Inferior parietal cortex (tissue), 1 donor: ENCODE measurements around the gene CLNK.

Source experiments
- DNase-seq: peaks from one replicate; pipeline ENCODE4 v3.0.0-alpha.2; 2016; ENCODE audit errors: extremely low spot score

CLNK gene

DNA sequence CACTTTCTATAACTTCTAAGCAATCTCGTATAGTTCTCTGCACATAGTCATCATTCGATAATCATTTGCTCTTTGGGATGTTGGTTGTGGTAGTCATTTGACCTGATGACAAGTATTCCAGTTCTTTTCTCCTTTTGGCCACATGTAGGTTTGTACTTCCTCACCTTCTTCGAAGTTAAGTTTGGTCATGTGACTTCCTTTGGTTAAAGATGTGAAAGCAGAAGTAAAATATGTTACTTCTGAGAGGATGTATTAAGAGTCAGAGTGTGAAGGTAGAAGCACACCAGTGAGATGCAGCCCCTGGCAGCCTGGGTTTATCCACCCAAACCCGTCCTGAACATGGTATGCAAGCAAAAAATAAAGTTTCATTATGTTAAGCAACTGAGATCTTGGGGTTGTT lies 178.5 kb downstream of the CLNK start:
- no peak for DNase-seq

DNA sequence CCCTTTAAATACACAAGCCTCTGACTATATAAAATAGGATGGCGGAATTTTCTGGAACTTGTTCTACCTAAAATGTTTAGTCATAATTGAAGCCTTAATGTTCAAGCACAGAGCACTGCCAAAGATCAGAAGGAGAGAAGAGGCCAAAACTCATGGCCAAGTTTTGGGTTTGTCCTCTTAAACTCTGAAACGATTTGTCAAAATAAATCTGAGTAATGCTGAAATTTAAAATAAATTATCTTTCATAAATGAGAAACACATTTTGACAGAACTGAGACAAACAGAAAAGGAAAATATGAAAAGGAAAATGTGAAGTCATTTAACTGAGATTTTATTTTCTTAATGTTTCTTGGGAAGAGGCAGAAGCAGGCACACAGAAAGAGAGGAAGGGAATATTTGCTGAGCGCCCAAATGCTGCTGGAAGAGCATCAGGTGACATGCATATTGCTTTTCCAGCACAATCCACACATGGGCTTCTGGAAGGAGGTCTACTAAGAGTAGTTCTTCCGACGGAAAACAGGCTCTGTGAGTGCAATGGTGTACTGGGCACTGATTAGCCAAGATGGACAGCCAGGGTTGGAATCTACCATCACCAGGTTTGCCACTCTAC lies 179.9 kb downstream of the CLNK start:
- DNase-seq: no peak

DNA sequence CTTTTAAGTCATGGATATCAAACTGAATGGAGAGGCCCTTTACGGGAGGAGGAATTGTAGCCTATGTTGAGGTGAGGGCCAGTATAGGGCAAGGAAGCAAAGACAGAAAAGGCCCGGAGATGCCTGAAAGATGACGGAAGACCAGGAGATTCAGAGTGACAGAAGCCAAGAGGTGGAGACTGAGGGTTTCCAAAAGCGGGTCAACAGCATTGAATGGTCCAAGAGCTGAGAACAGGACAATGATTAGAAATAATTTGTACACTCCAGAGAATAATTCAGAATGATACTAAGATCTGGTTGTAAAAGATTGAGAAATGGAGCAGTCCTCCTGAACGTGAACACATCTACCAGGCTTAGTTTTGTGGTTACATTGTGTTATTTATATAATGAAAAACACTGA lies 181.9 kb downstream of the CLNK start:
- DNase-seq: no peak

DNA sequence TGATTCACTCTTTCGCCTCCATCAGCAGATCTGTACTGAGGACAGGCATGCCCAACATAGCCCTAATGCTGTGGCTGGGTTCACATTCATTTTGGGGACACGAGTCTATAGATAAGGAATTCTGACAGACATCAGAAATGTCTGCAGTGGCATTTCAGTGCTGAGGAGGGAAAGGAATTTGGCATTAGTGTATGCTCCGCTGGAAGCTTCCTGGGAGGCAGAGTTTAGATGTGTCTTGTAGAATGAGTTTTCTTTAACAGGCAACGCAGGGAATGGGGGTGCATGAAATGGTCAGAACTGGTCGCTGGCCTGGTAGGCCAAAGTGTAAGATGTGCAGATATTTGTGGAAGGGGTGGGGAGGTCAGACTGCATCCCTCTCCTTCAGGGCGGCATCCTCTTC lies 183.8 kb downstream of the CLNK start:
- no peak for DNase-seq

DNA sequence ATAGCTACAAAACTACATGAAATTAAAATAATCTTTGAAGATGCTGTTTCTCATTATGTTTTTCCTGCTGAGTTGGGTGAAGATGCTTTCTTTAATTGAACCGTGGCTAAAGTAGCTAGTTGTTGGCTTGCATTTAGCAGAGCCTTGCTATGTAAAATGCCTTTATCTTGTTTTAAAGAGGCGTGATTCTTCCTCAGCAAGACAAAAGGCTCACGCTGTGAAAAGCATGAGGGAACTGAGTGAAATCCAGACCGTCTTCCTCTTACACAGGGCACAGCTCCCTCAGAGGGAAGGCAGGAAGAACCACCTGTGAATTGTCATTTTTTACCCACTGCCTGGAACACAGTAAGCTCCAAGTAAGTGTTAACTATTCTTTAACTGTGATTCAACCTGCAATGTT lies 188.4 kb downstream of the CLNK start:
- no peak for DNase-seq

DNA sequence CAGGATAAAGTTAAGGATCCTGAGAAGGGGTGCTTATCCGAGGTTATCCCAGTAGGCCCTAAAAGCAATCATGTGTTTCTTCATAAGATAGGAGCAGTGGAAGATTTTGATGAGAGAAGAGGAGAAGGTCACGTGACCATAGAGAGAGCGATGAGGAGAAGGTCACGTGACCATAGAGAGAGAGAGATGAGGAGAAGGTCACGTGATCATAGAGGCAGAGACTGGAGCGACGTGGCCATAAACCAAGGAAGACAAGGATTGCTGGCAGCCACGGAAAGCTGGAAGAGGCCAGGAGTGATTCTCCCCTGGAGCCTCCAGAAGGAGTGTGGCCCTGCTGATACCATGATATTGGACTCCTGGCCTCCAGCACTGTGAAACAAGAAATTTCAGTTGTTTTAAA lies 188.9 kb downstream of the CLNK start:
- no peak for DNase-seq

DNA sequence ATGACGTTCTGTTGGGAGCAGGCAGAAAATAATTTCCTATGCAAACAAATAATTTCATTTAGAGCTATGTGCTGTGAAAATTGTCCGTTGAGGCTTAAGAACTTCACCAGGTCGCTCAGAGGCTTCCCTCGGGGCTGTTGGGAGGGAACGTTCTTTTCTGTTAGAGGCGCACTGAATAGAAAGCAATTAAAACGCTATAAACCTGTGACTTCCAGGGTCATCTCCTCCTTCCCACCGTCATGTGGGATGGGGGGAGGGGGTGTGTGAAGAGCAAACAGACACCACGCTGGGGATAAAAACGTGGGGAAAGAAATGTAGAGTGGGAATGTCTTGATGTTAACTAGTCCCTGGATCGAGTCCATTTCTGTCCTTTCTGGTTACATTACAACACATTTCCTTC lies 192.1 kb downstream of the CLNK start:
- no peak for DNase-seq

DNA sequence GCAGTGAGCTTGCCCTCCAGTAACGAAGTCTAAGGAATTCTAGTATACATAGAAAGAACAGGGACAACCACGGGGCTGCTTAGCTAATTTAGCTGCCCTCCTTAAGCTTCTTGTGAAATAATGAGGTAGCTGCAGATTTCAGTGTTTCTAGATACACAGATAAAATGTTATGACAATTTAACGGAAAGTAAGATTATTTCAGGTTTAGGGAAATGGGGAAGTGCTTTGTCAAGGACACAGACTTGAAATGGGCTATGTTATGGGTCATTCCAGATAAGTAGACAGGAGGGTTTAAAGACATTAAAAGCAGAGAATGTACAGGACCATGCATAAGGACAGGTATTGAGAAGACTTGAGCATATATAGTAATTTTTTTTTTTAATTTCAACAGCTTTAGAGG lies 193.2 kb downstream of the CLNK start:
- no peak for DNase-seq

DNA sequence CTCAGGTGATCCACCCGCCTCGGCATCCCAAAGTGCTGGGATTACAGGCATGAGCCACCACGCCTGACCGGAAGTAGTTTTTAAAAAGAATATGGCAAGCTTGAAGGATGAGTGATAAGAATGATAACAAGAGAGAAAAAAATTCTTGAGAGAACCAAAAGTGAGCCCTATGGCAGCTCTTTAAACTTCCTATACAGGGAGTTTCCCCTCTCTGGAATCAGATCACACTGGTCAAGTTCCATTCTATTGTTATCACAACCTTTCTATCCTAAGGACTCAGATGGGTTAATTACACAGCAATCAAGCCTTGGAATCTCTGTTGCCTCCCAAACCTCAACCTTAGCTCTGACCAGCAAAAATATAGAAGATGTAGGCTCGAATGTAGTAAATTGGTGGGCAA lies 193.6 kb downstream of the CLNK start:
- DNase-seq: no peak

DNA sequence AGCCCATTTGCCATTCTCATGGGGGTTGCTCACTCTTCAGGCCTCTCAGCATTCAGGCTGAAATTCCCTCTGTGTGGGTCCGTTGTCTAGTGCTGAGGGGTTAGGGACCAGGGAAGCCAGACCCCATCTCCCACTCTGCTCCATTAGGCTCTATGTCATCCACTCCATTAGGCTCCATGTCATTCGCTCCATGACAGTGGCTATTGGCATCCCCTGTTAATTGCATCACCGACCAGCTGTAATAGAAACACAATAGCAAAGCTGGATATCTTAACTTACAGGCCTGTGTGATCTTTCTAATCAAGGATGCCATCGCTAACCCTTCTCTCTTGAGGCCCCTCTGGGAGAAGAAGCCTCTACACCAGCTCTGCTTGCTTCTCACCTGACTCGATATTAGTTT lies 201.7 kb downstream of the CLNK start:
- no peak for DNase-seq

DNA sequence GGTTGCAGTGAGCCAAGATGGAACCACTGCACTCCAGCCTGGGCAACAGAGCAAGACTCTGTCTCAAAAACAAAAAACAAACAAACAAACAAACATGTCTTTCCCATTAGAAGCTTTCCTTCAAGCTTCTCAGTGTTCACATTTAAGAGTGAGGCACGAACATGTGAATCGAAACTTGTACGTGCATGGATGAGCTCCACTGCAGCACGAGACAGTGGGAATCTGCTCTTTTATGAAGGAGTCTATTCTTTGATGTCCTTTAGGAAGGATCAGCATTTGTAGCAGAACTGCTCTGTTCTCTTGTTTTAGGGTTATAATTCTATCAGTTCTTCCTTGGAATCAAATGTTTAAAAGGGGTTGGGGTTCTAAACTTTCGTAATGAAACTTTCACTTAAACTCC lies 204.0 kb downstream of the CLNK start:
- DNase-seq: no peak

DNA sequence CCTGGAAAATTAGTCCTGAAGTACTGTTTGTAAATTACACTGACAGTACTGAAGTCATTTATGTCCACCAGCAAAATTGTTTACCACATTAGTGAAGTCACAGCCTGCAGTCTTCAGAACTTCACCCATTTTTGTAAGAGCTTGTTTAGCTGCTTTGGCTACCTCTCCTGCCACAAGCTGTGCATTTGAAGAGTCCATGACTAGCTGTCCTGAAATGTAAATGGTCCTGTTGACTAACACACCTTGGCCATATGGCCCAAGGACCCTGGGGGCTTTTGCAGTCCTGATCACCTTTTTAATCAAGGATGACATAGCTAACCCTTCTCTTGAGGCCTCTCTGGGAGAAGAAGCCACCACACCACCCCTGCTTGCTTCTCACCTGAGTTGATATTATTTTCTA lies 205.9 kb downstream of the CLNK start:
- no peak for DNase-seq

DNA sequence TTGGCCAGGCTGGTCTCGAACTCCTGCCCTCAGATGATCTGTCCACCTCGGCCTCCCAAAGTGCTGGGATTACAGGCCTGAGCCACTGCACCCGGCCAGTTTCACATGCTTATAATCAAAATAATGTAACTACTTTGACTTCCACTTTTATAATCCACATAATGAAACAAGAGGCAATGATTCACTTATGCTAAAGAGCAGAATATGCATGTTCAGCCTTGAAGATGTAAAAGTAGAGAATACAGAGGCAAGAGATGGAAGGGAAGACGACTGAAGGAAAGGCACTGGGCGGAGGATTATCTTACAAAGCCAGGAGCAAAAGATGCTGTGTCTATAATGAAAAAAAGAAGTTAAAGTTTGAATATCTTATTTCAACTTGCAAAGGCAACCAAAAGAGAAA lies 214.1 kb downstream of the CLNK start:
- no peak for DNase-seq

DNA sequence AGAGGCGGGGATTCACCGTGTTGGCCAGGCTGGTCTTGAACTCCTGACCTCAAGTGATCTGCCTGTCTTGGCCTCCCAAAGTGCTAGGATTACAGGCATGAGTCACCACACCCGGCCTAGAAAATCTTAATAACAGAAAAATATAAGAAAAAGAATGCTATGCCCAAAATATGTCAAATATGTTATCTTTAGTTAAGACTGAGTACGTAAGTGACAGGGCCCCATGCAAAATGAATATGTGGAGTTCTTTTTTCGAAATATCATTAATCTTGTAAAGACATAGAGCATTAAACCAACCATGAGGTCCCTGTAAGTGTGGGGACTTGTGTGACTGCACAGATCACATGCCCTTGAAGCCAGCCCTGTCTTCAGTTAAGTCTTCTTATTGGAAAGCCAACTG lies 218.4 kb downstream of the CLNK start:
- DNase-seq: no peak

DNA sequence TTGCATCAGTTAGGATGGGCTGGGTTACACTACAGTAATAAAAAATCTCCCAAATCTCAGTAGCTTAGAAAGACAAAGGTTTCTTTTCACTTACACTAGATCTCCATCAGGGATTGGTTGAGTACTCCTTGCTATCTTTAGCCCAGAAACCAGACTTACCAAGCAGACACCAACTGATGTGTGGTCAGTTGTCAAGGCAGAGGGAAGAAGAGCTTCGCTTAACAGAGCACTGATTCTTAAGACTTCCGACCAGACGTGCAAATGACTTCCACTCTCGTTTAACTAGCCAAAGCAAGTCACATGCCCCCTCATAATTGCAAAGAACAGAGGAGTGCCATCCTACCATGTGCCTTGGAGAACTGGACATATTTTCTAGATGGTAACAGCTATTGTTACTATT lies 221.7 kb downstream of the CLNK start:
- no peak for DNase-seq

DNA sequence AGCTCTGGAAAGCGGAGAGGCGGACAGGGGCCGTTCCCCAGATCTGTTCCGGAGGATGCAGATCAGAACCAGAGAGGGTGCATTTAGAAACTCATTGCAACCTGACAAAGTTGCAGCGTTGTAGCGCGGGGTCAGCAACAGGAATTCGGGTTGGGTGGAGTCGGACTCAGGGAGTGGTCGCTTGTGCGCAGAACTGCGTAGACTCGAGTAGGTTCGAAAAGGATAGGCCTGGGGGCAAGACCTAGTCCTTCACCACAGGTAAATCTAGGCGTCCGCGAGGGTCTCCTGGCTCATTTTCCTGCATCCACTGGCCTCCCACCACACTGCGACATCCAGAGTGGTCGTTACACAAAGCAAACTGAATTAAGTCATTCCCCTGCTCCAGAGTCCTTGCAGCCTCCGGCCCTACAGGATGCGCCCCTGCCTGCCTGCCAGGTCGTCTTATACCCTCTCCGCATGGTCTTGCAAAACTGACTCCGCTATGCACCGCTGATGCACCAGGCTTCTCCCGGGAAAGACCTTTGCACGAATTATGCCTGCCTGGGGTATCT lies 222.6 kb downstream of the CLNK start:
- no peak for DNase-seq

DNA sequence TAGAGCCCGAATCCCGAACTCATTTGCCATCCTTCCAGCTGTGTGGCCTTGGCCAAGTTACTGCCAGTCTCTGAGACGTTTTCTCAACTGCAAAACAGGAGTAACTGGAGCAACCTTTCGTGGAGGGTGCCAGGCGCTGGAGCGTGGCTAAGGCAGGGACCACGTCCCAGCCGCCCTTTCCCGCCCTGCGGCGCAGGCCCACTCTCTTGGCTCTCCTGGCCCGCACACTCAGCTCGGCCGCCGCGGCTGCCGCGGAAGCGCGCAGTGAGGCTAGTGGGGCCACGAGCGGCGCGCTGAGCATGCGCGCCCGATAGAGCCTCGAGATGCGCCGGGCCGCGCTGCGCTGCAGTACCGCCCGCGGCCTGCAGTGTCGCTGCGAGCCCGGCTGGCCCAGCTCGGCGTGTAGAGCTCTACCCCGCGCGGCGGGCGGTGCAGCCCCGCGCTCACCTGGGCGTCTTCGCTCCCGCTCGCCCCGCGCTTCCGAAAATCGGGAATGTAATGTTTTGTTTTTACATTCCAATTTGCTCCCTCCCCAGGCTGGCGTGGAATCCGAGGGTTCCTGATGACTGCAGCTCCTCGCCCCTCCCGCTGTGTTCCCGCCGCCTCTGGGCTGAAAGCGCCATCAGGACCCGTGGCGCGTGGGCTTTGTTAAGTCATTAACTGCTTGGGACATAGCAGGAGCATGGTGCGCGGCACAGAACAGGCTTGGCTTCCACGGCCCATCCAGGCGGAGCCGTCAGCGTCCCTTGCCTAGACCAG lies 223.3 kb downstream of the CLNK start:
- DNase-seq: no peak

DNA sequence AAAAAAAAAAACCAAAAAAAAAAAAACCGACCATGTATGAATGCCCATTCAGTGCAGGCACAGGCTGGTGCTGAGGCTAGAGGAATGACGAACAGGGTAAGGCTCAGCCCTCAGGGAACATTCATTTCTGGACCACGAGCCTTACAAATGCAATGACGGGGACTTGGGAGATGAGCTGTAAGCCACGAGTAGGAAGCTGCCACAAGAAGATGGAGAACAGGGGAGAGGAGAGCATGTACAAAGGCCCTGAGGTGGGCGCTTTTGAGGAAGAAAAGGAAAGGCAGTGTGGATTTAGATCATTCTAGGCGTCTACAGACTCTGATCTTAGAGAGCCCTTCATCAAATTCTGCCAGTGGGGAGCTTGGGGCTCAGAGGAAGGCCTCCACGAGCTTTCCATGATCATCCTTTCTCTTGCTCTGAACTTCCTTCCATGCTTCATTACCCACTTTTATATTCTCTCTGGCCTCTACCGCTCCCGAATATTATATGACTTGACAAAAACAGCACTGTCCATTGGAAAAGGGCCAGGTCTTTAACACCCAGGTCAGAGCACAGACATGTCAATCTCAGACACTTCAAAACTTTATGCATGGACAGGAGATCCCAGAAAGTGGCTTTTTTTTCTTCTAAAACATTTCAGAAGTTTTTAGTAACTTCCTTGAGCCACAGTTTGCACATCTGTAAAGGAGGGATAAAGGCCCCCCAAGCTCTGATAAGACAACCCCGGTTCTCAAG lies 224.1 kb downstream of the CLNK start:
- no peak for DNase-seq

DNA sequence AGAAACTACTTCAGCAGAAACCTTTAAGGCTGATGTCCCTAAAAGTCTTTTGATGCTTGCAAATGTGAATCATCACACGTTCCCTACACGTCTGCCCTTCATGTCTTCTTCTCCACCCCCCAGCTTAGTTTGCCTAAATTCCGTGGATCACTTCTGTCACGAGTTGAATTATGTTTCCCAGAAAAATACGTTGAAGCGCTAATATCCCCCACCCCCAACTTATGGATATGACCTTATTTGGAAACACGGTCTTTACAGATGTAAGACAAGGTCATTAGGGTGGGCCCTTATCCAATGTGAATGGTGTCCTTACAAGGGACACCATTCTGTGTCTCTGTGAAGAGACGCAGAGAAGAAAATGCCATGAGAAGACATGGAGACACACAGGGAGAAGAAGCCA lies 225.3 kb downstream of the CLNK start:
- DNase-seq: no peak

DNA sequence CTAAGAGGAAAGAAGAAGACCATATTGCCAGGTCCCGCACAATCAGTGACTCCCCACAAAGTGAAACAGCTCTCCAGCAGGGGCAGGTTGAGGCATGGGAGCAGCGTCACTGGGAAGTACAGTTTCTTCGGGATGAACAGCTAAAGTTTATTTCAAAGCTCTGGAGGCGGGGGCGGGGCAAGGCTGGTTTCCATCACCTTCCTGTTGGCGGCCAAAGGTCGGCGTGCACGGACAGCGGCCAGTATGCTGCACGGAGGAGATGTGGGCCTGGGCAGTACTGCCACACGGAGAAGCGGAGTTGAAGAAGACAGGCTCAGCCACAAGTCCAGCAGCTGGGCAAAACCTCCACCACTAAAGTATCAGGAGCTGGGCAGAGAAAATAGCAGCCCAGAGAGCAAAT lies 226.4 kb downstream of the CLNK start:
- DNase-seq: no peak

DNA sequence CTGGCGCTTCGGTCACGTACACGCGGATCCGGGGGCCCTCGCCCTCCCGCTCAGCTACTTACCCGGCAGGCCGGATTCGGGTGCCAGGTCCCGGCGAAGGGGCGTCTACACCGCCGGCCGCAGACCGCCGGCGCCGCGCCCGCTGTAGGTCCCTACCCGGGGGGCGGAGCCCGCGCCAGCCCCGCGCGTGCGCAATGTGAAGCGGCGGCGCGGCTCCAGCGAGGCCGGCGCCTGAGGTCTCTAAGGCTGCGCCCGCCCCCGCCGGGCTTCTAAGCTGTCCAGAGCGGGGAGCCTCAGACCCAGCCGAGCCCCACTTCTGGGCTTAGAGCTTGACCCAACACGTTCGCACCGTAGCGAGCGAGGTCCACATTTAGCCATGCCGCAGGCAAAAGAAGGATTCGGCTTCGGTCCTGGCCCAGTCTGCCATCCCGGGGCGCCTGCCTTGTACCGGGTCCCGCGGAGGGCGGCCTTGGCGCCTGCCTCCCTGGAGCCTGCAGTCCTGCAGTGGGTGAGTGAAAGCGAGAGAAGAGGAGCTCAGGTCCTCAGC lies 227.2 kb downstream of the CLNK start, which contains the start of gene ZNF518B:
Gene ZNF518B, minus strand, starts transcription at position 172 of the 547 bp plus-strand sequence. CDS start 11,098 bp downstream, outside the sequence.
- DNase-seq: peak; percentile 53

DNA sequence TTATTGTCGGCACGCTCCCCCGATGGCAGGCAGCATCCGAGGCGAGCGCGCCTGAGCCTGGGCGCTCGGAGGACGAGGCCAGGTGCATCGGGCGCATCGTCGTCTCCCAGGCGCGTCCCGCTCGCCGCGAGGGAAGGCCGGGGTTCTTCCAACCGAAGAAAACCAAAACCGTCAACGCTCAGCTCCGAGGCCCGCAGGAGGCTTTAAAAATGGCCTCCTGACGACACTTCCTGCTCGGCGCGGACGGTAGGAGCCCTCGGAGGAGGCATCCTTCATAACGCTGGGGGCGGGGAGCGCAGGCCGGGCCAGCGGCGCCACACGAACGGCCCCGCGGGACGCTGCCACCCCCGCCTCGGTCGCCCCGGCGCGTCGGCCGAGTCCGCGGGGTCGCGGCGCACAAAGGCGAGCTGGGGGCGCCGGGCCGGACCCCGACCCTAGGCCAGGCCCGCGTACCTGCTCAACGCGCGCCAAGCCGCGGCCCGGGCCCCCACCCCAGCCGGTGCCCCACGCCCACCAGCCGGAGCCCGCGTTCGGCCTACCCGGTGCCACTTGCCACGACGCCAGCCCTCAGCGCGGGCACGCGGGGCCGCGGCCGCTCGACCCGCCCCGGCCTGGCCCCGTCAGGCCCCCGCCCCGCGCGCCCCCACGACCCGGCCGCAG lies 227.8 kb downstream of the CLNK start:
- DNase-seq: no peak
